ENCODE measurements around the gene ITIH4. TPM values are rescaled to one million over a fixed set of nuclear protein-coding genes. Genes with fewer than 3 reads are reported as not detected.

ITIH4 gene
- total RNA-seq, 2 donors from 2014 or later: 50.6 to 51.4 TPM

DNA sequence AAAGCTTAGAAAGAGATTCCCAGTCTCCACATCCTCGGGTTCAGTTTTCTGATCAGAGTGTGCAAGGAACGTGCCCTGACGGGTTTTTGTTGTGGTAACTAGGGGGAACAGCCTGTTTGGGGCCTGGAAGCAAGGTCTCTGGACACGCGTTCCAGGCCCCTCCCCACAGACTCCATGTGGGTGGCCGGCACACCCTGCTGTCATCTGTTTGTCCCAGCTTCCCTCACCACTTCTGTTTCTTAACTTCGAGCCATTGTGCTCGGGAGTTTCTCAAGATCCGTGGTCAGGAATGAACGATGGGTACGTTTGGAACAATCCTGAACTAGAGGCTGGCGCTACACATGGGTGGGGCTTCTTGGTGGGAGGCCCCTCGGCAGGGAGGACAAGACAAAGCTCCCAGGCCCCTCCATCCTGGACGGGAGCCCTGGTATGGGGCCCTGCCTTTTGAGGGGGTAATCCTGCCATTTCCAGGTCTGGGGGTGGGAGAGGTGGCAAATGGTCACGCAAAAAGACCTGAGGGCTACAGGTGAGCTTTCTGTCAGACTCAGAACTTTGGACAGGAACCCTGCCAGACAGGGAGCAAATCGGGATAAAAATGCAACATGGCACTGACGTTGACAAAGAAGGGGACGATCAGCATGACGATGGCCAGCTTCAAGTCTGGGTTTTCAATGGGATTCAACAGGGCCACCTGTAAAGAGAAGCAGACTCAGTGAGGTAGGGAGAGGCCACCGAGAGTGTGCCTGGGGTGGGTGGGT lies 12.8 kb upstream of the ITIH4 start:
- Histone ChIP-seq H3K36me3 (peaks cover 31% of the 10 kb centered on the region), H3K4me1 (ENCODE audit: control insufficient read depth in 1 of 2, low read depth in 2 of 2) (peaks cover 24 to 45% of the 10 kb centered on the region in 2 donors), H3K27me3 (replicated peaks; ENCODE audit: insufficient read depth) (no peaks in the 10 kb centered on the region), H3K4me3 (no peak overlapping the region), H3K9me3 (no peaks in the 10 kb centered on the region), H3K27ac (peak overlapping the region; percentile 96)
- TF ChIP-seq, protein P1, sequence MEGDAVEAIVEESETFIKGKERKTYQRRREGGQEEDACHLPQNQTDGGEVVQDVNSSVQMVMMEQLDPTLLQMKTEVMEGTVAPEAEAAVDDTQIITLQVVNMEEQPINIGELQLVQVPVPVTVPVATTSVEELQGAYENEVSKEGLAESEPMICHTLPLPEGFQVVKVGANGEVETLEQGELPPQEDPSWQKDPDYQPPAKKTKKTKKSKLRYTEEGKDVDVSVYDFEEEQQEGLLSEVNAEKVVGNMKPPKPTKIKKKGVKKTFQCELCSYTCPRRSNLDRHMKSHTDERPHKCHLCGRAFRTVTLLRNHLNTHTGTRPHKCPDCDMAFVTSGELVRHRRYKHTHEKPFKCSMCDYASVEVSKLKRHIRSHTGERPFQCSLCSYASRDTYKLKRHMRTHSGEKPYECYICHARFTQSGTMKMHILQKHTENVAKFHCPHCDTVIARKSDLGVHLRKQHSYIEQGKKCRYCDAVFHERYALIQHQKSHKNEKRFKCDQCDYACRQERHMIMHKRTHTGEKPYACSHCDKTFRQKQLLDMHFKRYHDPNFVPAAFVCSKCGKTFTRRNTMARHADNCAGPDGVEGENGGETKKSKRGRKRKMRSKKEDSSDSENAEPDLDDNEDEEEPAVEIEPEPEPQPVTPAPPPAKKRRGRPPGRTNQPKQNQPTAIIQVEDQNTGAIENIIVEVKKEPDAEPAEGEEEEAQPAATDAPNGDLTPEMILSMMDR (IDR thresholded peaks at IDR 0.05): no peak
- DNase-seq (ENCODE audit: low spot score) (no peak), ATAC-seq (ENCODE audit: insufficient number of reproducible peaks, low FRiP score, low read depth) (no peak)

- TF ChIP-seq, protein P1 (IDR thresholded peaks at IDR 0.05): no peak
- H3K27ac ChIP-seq: peak overlapping the region in 1 of 2 donors; percentile 96
- peaks cover 29% of the 10 kb centered on the region for H3K36me3 ChIP-seq
- peaks cover 24 to 46% of the 10 kb centered on the region in 2 donors for H3K4me1 ChIP-seq (ENCODE audit: control insufficient read depth in 1 of 2, low read depth in 2 of 2)
- no peaks in the 10 kb centered on the region for H3K27me3 ChIP-seq (replicated peaks; ENCODE audit: insufficient read depth)
- H3K9me3 ChIP-seq: no peaks in the 10 kb centered on the region
- no peak overlapping the region for H3K4me3 ChIP-seq
- DNase-seq (ENCODE audit: low spot score) (no peak), ATAC-seq (ENCODE audit: insufficient number of reproducible peaks, low FRiP score, low read depth) (no peak)
Observed at GRCh38 chr3:52842424-52842823, 12.0 kb upstream of the ITIH4 start.

DNA sequence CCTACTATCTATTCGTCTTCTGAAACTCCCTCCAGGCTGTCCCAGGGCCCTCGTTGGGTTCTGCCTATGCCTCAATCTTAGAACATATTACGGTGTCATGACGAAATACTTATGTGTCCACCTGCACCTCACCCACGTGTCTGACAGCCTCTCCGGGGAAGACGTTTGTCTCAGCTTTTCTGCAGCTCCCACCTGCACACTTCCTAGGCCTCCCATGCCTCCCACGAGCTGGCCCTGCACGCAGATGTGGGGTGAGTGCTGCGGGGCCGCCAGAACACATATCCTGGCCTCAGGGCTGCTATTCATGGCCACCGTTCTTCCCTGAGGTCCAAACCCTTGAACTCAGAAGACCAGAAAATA lies 11.5 kb upstream of the ITIH4 start:
- H3K27me3 ChIP-seq (replicated peaks; ENCODE audit: insufficient read depth): no peaks in the 10 kb centered on the region
- H3K4me1 ChIP-seq (ENCODE audit: control insufficient read depth in 1 of 2, low read depth in 2 of 2): peaks cover 24 to 51% of the 10 kb centered on the region in 2 donors
- DNase-seq (ENCODE audit: low spot score) (no peak), ATAC-seq (ENCODE audit: insufficient number of reproducible peaks, low FRiP score, low read depth) (no peak)
- TF ChIP-seq, protein P1 (IDR thresholded peaks at IDR 0.05): no peak
- no peak overlapping the region for H3K4me3 ChIP-seq
- H3K27ac ChIP-seq: peak overlapping the region in 1 of 2 donors; percentile 96
- peaks cover 26% of the 10 kb centered on the region for H3K36me3 ChIP-seq
- H3K9me3 ChIP-seq: no peaks in the 10 kb centered on the region

DNA sequence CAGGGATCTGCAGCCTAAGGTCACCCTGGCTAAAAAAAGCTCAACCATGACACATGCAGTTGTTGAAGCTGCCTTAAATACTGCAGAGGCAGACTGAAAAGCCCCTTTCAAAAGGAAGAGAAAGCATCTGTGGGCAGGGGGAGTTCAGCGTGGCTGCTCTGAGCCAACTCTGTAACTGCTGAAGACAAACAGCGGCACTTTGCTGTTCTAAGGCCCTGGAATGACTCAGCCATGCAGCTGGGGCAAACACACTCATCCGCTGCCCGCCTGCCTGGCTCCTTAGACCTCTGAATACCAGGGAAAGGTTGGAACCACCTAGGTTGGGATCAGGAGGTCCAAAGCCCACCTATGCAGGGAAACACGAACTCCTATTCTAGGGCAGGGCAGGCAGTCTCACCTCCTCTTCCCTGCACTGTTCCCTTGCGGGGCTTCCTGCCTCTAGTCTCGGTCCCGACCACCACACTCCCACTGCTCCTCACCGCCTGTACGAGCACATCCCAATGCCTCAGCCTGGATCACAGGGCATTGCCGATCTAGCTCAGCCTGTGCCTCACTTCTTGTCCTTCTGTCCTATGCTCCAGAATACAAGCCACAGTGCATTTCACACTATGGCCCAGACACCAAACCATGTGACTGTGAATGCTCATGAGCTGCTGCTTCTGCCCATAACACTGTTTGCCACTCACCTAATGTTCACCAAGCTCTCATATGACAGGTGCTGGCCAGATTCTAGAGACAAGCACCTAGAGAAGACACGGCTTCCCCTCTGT lies 10.9 kb upstream of the ITIH4 start:
- Histone ChIP-seq H3K4me3 (no peak overlapping the region), H3K36me3 (peaks cover 26% of the 10 kb centered on the region), H3K27me3 (replicated peaks; ENCODE audit: insufficient read depth) (no peaks in the 10 kb centered on the region), H3K9me3 (no peaks in the 10 kb centered on the region), H3K27ac (peak overlapping the region; percentile 19 to 96), H3K4me1 (ENCODE audit: control insufficient read depth in 1 of 2, low read depth in 2 of 2) (peaks cover 26 to 54% of the 10 kb centered on the region in 2 donors)
- no peak for ATAC-seq (ENCODE audit: insufficient number of reproducible peaks, low FRiP score, low read depth)
- TF ChIP-seq, protein P1 (IDR thresholded peaks at IDR 0.05): no peak
- no peak for DNase-seq (ENCODE audit: low spot score)

- peaks cover 30 to 55% of the 10 kb centered on the region in 2 donors for H3K4me1 ChIP-seq (ENCODE audit: control insufficient read depth in 1 of 2, low read depth in 2 of 2)
- TF ChIP-seq, protein P1 (IDR thresholded peaks at IDR 0.05): no peak
- H3K27me3 ChIP-seq (replicated peaks; ENCODE audit: insufficient read depth): no peaks in the 10 kb centered on the region
- H3K36me3 ChIP-seq: peaks cover 26% of the 10 kb centered on the region
- DNase-seq (ENCODE audit: low spot score): no peak
- H3K9me3 ChIP-seq: no peaks in the 10 kb centered on the region
- ATAC-seq (ENCODE audit: insufficient number of reproducible peaks, low FRiP score, low read depth): no peak
- H3K27ac ChIP-seq: no peak overlapping the region
- no peak overlapping the region for H3K4me3 ChIP-seq
Observed at GRCh38 chr3:52839892-52840545, 9.5 kb upstream of the ITIH4 start.

All from thoracic aorta (tissue), 2 donors.